HFFc6 (cell line): ENCODE data around the gene PFKFB4. TPM values are rescaled to one million over a fixed set of nuclear protein-coding genes. Genes with fewer than 3 reads are reported as not detected.

Experiments
- DNase-seq: peaks from one replicate; pipeline ENCODE4 v3.0.0-alpha.2; 2018
- H3K27ac Mint-ChIP-seq: 2 replicates; pipeline ENCODE4 v1.8.0; 2020; ENCODE audit warnings: mild to moderate bottlenecking, mixed read lengths
- H3K27me3 Mint-ChIP-seq: 2 replicates; pipeline ENCODE4 v1.8.0; 2021; ENCODE audit warnings: mild to moderate bottlenecking, moderate library complexity, mixed read lengths; ENCODE audit not compliant: insufficient read depth
- H3K36me3 Mint-ChIP-seq: 2 replicates; pipeline ENCODE4 v1.8.0; 2021; ENCODE audit warnings: low read depth, mixed read lengths
- H3K4me1 Mint-ChIP-seq: 2 replicates; pipeline ENCODE4 v1.8.0; 2020; ENCODE audit warnings: low read depth, mixed read lengths
- H3K4me3 Mint-ChIP-seq: 2 replicates; pipeline ENCODE4 v1.8.0; 2020; ENCODE audit warnings: mild to moderate bottlenecking, moderate library complexity, mixed read lengths
- H3K9me3 Mint-ChIP-seq: 2 replicates; pipeline ENCODE4 v1.8.0; 2020; ENCODE audit warnings: mild to moderate bottlenecking, mixed read lengths
- total RNA-seq, 6 experiments: library from RNA; stranded (reverse); fragmentation: NEBNext Ultra II Directional; extraction: Animal tissue kit (Norgen Biotek cat#: 25700); gene quantifications; 2 replicates in 1 of 6; 3 replicates in 5 of 6; pipeline ENCODE4 v1.2.3, GENCODE V29; 2021
- TF ChIP-seq, protein P1 (sequence below): fragments of 200-600 bp; sonication (generic); IDR thresholded peaks from 2 replicates; pipeline ENCODE4 v1.5.0; 2021; ENCODE audit warnings: antibody characterized with exemption, mild to moderate bottlenecking

PFKFB4 gene
- total RNA-seq, 6 experiments from 2014 or later, result 7.5 to 10.5 (median 8.9) TPM

DNA sequence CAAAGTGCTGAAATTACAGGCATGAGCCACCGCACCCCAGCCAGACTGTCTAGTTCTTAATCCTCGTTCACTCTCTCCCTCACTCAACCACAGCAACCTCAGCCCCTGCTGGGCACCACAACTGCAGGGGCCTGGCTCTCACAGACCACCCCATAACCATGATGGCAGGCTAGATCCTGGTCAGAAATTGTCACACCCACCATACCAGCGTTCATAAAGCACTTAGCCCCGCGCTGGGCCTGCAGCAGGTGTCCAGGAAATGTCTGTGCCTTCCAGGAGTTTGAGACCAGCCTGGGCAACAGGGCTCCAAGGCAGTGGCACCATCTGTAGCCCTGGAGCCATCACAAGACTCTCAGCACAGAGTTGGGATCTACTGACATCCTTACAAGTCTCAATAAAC is 54.5 kb downstream of the PFKFB4 start:
- Mint-ChIP-seq H3K4me1 (peaks cover 33% of the 10 kb centered on the region), H3K9me3 (no peaks in the 10 kb centered on the region), H3K4me3 (peak overlapping the region; percentile 89; the same call in 1 of the 2 replicates), H3K27me3 (peaks cover 1% of the 10 kb centered on the region; the same call in 1 of the 2 replicates), H3K36me3 (peaks cover 13% of the 10 kb centered on the region), H3K27ac (peak overlapping the region; percentile 84)
- TF ChIP-seq, protein P1, sequence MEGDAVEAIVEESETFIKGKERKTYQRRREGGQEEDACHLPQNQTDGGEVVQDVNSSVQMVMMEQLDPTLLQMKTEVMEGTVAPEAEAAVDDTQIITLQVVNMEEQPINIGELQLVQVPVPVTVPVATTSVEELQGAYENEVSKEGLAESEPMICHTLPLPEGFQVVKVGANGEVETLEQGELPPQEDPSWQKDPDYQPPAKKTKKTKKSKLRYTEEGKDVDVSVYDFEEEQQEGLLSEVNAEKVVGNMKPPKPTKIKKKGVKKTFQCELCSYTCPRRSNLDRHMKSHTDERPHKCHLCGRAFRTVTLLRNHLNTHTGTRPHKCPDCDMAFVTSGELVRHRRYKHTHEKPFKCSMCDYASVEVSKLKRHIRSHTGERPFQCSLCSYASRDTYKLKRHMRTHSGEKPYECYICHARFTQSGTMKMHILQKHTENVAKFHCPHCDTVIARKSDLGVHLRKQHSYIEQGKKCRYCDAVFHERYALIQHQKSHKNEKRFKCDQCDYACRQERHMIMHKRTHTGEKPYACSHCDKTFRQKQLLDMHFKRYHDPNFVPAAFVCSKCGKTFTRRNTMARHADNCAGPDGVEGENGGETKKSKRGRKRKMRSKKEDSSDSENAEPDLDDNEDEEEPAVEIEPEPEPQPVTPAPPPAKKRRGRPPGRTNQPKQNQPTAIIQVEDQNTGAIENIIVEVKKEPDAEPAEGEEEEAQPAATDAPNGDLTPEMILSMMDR, result no peak
- no peak for DNase-seq

DNA sequence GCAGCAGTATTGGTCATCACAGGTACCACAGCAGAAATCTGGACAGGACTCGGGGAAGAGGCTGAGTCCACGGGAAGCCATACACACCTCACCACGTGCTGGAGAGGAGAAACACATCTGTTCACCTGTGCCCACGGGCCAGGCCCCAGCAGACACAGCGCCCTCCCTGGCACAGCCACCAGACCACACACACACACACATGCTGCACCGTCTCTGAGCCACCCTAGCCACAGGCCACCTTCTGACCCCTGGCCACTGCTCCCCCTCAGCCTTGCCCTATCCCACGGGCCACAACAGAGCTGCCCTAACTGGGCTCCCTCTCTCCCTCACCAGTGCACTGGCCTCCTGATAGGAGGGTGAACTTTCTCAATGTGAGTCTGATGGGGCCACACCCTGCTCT is 55.4 kb downstream of the PFKFB4 start:
- no peak for DNase-seq
- no peak overlapping the region for H3K4me3 Mint-ChIP-seq
- peaks cover 31% of the 10 kb centered on the region for H3K4me1 Mint-ChIP-seq
- H3K9me3 Mint-ChIP-seq, result no peaks in the 10 kb centered on the region
- H3K36me3 Mint-ChIP-seq, result peaks cover 13% of the 10 kb centered on the region
- TF ChIP-seq, protein P1, result no peak
- H3K27me3 Mint-ChIP-seq, result peaks cover 1% of the 10 kb centered on the region; the same call in 1 of the 2 replicates
- no peak overlapping the region for H3K27ac Mint-ChIP-seq

DNA sequence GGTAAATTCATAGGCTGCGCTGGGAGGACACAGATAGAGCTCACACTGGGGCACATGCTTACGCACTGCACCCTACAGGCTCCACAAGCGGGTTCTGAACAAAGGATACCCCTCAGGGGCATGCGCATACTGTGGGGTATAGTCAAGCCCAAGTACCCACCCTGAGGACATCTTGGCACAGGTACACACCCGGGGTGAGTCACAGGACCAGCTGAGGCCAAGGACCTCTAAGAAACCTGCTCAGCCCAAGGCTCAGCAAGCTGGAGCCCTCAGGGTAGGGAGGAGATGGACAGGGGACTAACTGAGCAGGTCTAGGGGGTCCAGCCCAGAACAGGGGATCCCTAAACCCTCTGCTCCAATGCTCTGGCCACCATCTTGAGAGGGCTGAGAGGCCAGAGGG is 55.9 kb downstream of the PFKFB4 start:
- peaks cover 13% of the 10 kb centered on the region for H3K36me3 Mint-ChIP-seq
- H3K27me3 Mint-ChIP-seq, result peaks cover 1% of the 10 kb centered on the region; the same call in 1 of the 2 replicates
- DNase-seq, result no peak
- peaks cover 31% of the 10 kb centered on the region for H3K4me1 Mint-ChIP-seq
- TF ChIP-seq, protein P1, result no peak
- H3K9me3 Mint-ChIP-seq, result no peaks in the 10 kb centered on the region
- H3K4me3 Mint-ChIP-seq, result no peak overlapping the region
- H3K27ac Mint-ChIP-seq, result no peak overlapping the region

DNA sequence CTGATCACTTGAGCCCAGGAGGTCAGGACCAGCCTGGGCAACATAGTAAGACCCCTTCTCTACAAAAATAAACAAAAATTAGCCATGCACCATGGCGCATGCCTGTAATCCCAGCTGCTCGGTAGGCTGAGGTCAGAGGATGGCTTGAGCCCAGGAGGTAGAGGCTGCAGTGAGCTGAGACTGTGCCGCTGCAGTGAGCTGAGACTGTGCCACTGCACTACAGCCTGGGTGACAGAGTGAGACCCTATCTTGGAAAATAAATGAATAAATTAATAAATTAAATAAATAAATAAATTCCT is 63.5 kb downstream of the PFKFB4 start:
- Mint-ChIP-seq H3K27ac (no peak overlapping the region), H3K9me3 (no peaks in the 10 kb centered on the region), H3K36me3 (peaks cover 7% of the 10 kb centered on the region), H3K4me1 (no peaks in the 10 kb centered on the region), H3K4me3 (no peak overlapping the region), H3K27me3 (no peaks in the 10 kb centered on the region)
- no peak for DNase-seq
- TF ChIP-seq, protein P1, result no peak

DNA sequence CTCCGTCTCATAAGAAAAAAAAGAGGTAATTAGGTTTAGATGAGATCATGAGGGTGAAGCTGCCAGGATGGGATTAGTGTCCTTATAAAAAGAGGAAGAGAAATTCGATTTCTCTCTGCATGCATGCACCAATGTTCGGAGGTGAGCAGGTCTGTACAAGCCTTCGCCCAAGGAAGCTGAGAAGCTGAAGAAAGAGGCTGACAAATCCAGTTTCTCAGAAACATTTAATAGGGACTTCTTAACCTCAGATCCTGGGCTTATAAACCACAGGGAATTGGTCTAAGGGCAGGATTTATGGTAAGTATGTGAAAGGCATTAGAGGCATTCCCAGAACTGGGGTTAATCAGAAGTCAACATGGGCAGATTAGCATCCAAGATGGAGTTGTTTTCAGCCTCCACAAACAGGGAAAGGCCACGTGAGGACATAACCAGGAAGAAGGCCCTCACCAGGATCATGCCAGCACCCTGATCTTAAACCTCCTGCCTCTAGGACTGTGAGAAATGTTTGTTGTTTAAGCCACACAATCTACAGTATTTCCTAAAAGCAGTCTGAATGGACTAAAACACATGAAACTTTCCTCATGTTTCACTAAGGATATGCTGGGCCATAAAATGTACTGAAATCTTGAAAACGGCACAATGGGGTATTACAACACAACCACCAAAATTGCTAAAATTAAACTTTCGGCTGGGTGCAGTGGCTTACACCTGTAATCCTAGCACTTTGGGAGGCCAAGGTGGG is 64.0 kb downstream of the PFKFB4 start:
- H3K27ac Mint-ChIP-seq, result peak overlapping the region; percentile 30
- TF ChIP-seq, protein P1, result no peak
- H3K36me3 Mint-ChIP-seq, result peaks cover 2% of the 10 kb centered on the region
- H3K4me1 Mint-ChIP-seq, result no peaks in the 10 kb centered on the region
- DNase-seq, result no peak
- H3K9me3 Mint-ChIP-seq, result no peaks in the 10 kb centered on the region
- H3K27me3 Mint-ChIP-seq, result no peaks in the 10 kb centered on the region
- H3K4me3 Mint-ChIP-seq, result no peak overlapping the region
